Left lung (tissue), 10 donors: ENCODE measurements around the gene SERP1. TPM values are rescaled to one million over a fixed set of nuclear protein-coding genes. Genes with fewer than 3 reads are reported as not detected.
"Not testable (repeated sequence)": the region's sequence is repeated elsewhere in the genome, so short reads cannot be mapped to it uniquely, and the experiment has no call there.

ENCODE experiments used
- ATAC-seq: fragments of 200-7000 bp; cut with Tn5 transposase; one replicate; pipeline ENCODE4 v1.9.1; 2020; ENCODE audit warnings: moderate library complexity
- DNase-seq, 4 donors: peaks; one replicate each; pipeline ENCODE4 v3.0.0-alpha.2; 2013 to 2020
- H3K27ac ChIP-seq, 2 donors: fragments of 200-600 bp; sonication (generic) in 1 of 2; one replicate each; pipeline versions ENCODE4 v1.5.0 to v1.8.0; 2020 to 2021
- H3K27me3 ChIP-seq, 2 donors: fragments of 200-600 bp; sonication (generic) in 1 of 2; one replicate each; pipeline versions ENCODE4 v1.5.0 to v1.8.0; 2020 to 2021
- H3K36me3 ChIP-seq, 2 donors: fragments of 200-600 bp; sonication (generic) in 1 of 2; one replicate each; pipeline versions ENCODE4 v1.5.0 to v1.8.0; 2020 to 2021
- H3K4me1 ChIP-seq, 2 donors: fragments of 200-600 bp; one replicate each; pipeline ENCODE4 v1.8.0; 2021
- H3K4me3 ChIP-seq, 2 donors: fragments of 200-600 bp; sonication (generic) in 1 of 2; one replicate each; pipeline versions ENCODE4 v1.5.0 to v1.8.0; 2020 to 2021; ENCODE audit warnings: mild to moderate bottlenecking in 1 of 2
- H3K9me3 ChIP-seq, 2 donors: fragments of 200-600 bp; sonication (generic) in 1 of 2; one replicate each; pipeline versions ENCODE4 v1.5.0 to v1.8.0; 2020 to 2021
- intact Hi-C, 2 donors: fragments of 100-400 bp; cut with DNase I; formaldehyde crosslinking; loops; one replicate each; pipeline versions ENCODE4 v1.11.2 to v1.14.2; 2022
- polyA plus RNA-seq, 6 donors: library from polyadenylated mRNA; unstranded; fragments of 120-200 nt; gene quantifications; one replicate each; pipeline ENCODE4 v1.2.1, GENCODE V29; 2013; ENCODE audit not compliant: insufficient read length in 6 of 6
- total RNA-seq, 2 donors: library from RNA; stranded (reverse); fragmentation: NEBNext Ultra II Directional; extraction: Animal tissue kit (Norgen Biotek cat#: 25700); gene quantifications; one replicate each; pipeline ENCODE4 v1.2.1, GENCODE V29; 2021
- TF ChIP-seq, protein P1 (sequence below), 2 donors: fragments of 200-600 bp; sonication (generic) in 1 of 2; IDR thresholded peaks; one replicate each; pipeline versions ENCODE4 v1.5.0 to v1.8.0; 2021; ENCODE audit warnings: antibody characterized with exemption in 2 of 2
- donor health status: DM: no; HTN: yes; CAD: no.
- donor health status: DM: no; HTN: no; CAD: no.

The SERP1 gene
- total and polyA plus RNA-seq, 8 donors = 137 to 170 (median 150) TPM

DNA sequence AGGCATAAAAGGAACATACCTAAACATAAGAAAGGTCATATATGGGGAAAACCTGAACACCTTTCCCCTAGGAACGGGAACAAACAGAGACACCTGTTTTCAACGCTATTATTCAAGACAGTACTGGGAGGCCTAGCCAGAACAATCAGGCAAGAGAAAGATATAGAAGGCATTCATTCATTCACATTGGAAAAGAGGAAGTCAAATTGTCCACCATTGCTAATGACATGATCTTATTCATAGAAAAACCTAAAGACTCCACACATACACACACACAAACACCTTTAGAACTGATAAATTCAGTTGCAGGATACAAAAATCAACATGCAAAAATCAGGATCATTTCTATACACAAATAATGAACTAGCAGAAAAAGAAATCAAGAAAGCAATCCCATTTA, 36.5 kb downstream of the SERP1 start:
- Histone ChIP-seq H3K4me3 (no peak overlapping the region), H3K36me3 (no peaks in the 10 kb centered on the region), H3K27ac (no peak overlapping the region), H3K27me3 (no peaks in the 10 kb centered on the region), H3K9me3 (no peaks in the 10 kb centered on the region), H3K4me1 (no peaks in the 10 kb centered on the region)
- DNase-seq (no peak), ATAC-seq (no peak)
- intact Hi-C loops = no loop called here
- TF ChIP-seq, protein P1, sequence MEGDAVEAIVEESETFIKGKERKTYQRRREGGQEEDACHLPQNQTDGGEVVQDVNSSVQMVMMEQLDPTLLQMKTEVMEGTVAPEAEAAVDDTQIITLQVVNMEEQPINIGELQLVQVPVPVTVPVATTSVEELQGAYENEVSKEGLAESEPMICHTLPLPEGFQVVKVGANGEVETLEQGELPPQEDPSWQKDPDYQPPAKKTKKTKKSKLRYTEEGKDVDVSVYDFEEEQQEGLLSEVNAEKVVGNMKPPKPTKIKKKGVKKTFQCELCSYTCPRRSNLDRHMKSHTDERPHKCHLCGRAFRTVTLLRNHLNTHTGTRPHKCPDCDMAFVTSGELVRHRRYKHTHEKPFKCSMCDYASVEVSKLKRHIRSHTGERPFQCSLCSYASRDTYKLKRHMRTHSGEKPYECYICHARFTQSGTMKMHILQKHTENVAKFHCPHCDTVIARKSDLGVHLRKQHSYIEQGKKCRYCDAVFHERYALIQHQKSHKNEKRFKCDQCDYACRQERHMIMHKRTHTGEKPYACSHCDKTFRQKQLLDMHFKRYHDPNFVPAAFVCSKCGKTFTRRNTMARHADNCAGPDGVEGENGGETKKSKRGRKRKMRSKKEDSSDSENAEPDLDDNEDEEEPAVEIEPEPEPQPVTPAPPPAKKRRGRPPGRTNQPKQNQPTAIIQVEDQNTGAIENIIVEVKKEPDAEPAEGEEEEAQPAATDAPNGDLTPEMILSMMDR (IDR thresholded peaks at IDR 0.05) = no peak

- TF ChIP-seq, protein P1 (IDR thresholded peaks at IDR 0.05) = no peak
- DNase-seq = no peak
- intact Hi-C loops = no loop called here
- no peak for ATAC-seq
- Histone ChIP-seq H3K27me3 (no peaks in the 10 kb centered on the region), H3K4me3 (no peak overlapping the region), H3K9me3 (no peaks in the 10 kb centered on the region), H3K27ac (no peak overlapping the region), H3K36me3 (no peaks in the 10 kb centered on the region), H3K4me1 (no peaks in the 10 kb centered on the region)
These were observed 37.9 kb downstream of the SERP1 start for GRCh38 chr3:150508401-150508800.

DNA sequence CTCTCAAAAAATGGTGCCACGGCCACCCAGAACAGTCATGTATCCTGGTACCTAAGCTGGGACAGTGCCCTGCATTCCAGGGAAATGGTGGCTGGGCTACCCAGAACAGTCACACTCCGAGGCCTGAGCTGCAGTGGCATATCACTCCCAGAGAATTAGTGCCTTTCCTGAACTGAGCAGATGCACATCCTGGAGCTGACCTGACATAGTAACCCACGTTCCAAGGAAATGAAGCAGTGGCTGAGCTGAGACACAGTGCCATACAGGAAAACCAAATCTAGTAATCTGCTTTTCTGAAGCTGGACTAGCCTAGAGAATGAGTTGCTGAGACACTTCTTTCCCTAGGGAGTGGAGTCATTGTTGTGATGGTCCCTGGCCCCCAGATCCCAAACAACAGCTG, 41.8 kb downstream of the SERP1 start:
- no peak for ATAC-seq
- TF ChIP-seq, protein P1 (IDR thresholded peaks at IDR 0.05) = no peak
- intact Hi-C loops = no loop called here
- Histone ChIP-seq H3K4me1 (no peaks in the 10 kb centered on the region), H3K9me3 (peaks cover 0 to 10% of the 10 kb centered on the region in 2 donors), H3K27me3 (no peaks in the 10 kb centered on the region), H3K4me3 (no peak overlapping the region), H3K36me3 (no peaks in the 10 kb centered on the region), H3K27ac (no peak overlapping the region)
- no peak for DNase-seq

DNA sequence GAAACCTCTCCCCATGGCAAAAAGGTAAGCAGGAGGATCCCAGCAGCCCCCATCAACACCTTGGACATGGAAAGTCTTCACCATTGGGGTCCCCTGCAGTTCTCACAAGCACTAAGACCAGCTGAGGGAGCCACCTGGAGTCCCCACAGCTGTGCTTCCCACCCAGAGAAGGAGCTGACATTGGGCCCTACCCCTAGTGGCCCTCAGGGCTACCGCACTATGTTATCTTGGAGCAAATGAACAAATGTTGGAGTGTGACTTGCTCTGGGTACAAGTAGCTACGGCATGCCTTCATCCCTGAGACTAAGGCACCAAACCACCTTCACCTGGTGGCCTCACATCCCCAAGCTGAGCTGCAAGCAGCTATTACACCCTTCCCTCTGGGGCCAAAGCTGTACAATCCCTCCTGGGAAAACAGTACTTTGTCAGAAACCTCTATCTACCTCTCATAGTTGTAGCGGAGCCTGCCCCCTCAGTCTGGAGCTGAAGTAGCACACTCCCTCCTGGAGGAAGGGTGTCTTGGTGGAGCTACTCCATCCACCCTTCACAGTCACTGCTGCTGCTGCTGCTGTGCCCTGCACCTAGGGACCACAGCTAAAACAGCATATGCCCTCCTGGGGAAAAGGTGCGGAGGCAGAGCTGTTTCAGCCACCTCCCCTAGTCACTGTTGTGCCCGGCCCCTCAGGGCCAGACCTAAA, 42.7 kb downstream of the SERP1 start:
- DNase-seq (no peak), ATAC-seq (no peak)
- H3K27ac ChIP-seq = no peak overlapping the region
- TF ChIP-seq, protein P1 (IDR thresholded peaks at IDR 0.05) = no peak
- no peaks in the 10 kb centered on the region for H3K27me3 ChIP-seq
- H3K36me3 ChIP-seq = no peaks in the 10 kb centered on the region
- H3K4me3 ChIP-seq = no peak overlapping the region
- peaks cover 0 to 10% of the 10 kb centered on the region in 2 donors for H3K9me3 ChIP-seq
- intact Hi-C loops = no loop called here
- H3K4me1 ChIP-seq = no peaks in the 10 kb centered on the region

GRCh38 chr3:150500960-150501359, 45.3 kb downstream of the SERP1 start:
- H3K27ac ChIP-seq, H3K9me3 ChIP-seq, H3K4me3 ChIP-seq, H3K36me3 ChIP-seq, intact Hi-C loops, H3K27me3 ChIP-seq, ATAC-seq, H3K4me1 ChIP-seq, DNase-seq: not testable (repeated sequence)

DNA sequence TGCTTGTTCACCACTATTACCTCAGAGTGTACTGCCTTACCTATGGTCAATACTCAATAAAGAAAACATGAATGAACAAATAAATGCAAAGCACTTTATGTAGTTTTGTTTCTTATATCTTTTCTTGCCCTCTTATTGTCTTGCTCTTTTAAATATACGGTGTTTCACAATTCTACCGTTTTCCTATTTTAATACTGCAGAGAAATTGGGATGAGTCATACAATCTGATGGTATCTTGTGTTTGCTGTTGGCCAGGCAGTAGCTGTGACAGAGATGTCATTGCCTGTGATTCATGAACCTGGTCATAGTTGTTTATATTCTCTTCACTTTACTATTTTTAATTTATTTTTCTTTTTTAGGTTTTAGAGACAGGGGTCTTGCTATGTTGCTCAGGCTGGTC, 48.3 kb downstream of the SERP1 start:
- H3K36me3 ChIP-seq = no peaks in the 10 kb centered on the region
- H3K4me1 ChIP-seq = peaks cover 0 to 4% of the 10 kb centered on the region in 2 donors
- no peak for DNase-seq
- no peak for ATAC-seq
- H3K27ac ChIP-seq = no peak overlapping the region
- TF ChIP-seq, protein P1 (IDR thresholded peaks at IDR 0.05) = no peak
- H3K27me3 ChIP-seq = no peaks in the 10 kb centered on the region
- H3K4me3 ChIP-seq = no peak overlapping the region
- intact Hi-C loops = loop anchor here in 1 of 2 donors (10.0 kb wide), 1 partner anchor 273 kb away; no protein-coding TSS in a partner anchor
- H3K9me3 ChIP-seq = peaks cover 0 to 10% of the 10 kb centered on the region in 2 donors
